Measurements from ENCODE around the gene CD52.

The CD52 gene

DNA sequence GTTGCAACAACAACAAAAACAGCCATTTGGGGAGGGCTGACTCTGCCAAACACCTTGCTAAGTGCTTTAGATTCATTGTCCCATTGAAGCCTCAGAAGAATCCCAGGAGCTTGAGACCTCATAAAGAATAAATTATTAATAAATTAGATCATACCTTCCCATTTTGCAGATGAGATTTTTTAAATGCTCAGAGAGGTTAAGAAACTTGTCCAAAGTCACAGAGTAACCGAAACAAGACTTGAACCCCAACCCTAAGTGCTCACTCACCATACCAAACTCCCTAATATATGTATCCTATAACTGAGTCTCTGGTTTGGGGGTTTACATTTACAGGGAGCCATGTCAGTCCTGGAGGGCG lies 32.6 kb downstream of the CD52 start:
- TF ChIP-seq, protein P1, sequence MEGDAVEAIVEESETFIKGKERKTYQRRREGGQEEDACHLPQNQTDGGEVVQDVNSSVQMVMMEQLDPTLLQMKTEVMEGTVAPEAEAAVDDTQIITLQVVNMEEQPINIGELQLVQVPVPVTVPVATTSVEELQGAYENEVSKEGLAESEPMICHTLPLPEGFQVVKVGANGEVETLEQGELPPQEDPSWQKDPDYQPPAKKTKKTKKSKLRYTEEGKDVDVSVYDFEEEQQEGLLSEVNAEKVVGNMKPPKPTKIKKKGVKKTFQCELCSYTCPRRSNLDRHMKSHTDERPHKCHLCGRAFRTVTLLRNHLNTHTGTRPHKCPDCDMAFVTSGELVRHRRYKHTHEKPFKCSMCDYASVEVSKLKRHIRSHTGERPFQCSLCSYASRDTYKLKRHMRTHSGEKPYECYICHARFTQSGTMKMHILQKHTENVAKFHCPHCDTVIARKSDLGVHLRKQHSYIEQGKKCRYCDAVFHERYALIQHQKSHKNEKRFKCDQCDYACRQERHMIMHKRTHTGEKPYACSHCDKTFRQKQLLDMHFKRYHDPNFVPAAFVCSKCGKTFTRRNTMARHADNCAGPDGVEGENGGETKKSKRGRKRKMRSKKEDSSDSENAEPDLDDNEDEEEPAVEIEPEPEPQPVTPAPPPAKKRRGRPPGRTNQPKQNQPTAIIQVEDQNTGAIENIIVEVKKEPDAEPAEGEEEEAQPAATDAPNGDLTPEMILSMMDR (IDR thresholded peaks at IDR 0.05; ENCODE audit: low read depth, low read length) = no peak
- DNase-seq (ENCODE audit: extremely low read depth, low read depth) = no peak

DNA sequence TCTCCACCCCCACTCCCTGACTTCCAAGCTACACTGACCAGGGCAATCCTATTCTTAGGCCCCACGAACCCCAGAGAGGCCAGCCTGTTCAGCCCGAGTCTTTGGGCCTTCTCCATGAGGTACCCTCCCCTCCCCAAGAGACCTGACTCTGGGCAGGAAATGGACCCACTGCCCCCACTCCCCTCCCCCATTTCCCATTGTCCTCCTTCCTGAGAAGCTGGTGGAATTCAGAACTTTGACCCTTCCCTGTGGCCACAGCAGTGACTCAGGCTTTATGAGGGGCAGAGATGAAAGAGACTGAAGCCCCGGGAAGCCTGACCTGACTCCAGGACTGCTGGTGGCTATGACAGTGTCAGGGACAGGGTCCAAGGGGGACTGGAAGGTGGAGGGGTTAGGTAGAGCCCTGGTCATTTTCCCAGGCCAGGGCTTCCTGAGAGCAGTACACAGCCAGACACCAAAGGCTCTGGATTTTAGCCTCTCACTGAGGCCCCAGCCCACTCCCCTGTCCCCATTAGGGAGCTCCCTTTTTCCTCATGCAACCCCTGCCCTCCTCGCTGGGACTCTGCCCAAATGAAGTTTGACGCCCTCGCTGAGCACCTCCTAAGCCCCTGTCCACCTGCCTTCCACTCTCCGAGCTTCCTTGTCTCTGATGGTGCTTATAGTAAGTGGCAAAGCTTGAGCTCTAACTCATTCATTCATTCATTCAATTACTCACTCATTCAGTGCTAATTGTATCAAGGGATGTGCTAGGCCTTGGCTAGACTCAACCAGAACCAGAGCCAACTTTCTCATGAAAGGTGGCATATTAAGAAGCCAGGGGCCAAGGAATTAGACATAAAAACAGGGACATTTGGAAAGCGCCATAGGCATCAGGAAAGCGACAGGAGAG lies 33.2 kb downstream of the CD52 start:
- DNase-seq (ENCODE audit: extremely low read depth, low read depth) = no peak
- TF ChIP-seq, protein P1 (IDR thresholded peaks at IDR 0.05; ENCODE audit: low read depth, low read length) = no peak

DNA sequence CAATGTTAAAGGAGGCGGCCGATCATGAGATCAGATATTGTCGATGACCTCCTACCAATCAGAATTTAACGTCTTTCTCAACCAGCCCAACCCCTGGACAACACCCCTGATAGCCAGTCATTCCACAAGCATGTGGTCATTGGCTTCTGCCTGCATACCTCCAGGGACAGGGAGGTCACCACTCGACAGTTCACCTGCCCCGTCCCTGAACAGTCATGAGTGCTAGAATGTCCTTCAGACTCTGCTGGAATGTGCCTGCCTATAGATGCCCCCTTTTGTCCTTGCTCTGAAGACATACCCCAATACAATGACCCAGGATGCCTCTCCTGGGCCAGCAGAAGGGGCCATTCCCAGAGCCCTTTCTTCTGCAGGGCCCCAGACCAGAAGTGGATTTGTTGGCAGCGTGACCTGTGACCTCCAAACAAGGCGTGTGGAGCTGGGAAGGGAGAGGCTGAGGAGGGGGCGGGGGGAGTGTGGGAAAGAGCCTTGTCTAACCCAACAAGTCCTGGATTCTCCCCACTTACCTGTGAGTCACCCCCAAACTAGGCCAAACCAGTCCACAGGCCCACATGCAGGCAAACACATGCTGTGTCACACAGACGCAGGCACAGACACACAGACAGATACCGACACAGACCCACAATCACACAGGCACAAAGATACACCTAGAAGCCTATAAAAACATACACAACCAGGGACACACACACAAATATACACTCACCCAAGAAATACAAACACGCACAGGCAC lies 34.0 kb downstream of the CD52 start:
- TF ChIP-seq, protein P1 (IDR thresholded peaks at IDR 0.05; ENCODE audit: low read depth, low read length) = no peak

DNA sequence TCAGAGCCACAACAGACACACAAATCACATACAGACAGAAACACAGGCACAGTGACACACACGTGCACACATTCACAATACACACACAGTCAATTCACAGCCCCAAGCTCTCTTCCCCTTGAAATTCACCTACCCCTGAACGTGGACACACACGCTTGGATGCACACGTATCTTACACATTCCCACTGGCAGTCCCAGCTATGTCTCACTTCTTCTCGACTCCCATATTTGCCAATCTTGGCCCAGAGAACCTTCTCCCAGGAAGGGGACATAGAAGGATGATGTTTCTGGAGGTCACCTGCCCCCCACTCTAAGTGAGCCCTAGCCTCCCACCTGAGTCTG lies 34.6 kb downstream of the CD52 start:
- no peak for DNase-seq (ENCODE audit: extremely low read depth, low read depth)
- TF ChIP-seq, protein P1 (IDR thresholded peaks at IDR 0.05; ENCODE audit: low read depth, low read length) = no peak

More for the DNA sequence above, 34.0 kb downstream of the CD52 start:
- no peak for DNase-seq (ENCODE audit: extremely low read depth, low read depth)

DNA sequence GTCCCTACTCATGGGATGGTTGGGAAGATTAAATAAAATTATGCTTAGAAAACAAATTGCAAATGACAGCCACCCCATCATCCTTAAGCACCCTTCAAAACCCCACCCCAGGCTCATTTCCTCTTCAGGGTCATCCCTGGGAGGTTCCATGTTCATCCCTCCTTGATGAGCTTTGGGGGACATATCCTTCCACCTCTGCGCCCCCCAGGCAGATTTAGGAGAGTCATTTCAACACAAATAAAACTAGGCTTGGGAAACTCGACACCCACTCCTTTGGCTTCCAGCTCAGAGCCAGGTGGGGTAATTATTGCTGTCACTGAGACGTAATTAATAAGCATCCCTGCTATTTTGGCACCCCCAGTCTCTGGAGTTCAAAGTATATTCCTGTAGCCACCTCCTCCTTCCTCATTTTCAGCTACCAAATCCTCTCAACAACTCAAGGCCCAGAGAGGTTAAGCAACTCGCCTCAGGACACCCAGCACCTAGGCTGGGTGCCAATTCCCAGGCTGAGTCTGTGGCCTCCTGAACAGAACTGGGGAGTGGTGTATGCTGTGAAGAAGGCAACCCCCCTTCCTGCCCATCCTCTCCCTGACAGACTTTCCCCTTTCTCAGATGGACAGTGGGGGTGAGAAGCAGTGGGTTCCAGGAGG lies 35.6 kb downstream of the CD52 start:
- TF ChIP-seq, protein P1 (IDR thresholded peaks at IDR 0.05; ENCODE audit: low read depth, low read length) = no peak
- DNase-seq (ENCODE audit: extremely low read depth, low read depth) = no peak

DNA sequence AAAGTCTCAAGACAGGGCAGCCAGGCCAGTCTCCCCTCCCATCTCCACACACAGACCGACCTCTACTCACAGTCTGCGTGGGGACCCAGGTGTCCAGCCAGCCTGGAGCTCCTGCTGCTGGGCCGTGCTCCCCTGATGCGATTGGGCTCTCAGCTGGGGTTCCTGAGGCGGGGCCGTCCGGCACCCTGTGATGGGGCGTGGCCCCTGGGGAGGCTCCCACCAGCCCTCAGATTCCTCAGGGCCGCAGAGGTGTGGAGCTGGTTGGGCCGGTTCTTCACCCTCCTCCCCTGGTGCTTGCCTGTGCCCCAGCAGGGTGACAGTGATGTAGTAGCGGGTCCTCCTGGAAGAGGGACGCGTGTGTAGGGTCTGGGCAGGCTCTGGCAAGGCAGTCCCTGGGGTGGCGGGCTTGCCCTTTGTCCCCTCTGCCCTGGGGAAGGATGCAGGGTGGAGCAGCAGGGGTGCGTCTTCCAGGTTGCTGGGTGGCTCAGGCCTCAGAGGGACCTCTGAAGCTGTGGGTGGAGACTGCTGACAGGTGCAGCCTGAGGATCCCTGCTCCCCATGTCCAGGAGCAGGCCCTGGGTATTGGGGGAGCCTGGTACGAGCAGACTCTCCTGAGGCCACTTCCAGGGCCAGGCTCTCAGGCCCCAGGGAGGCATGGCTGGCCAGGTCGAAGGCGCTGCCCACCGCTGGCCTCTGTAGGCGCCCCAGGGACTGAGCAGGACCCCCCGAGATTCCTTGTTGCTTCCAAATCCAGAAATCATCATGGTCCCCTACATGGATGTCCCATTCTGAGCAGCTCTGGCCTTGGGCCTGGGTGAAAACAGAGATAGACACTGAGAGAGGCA lies 36.4 kb downstream of the CD52 start, which contains the start of gene CRYBG2:
Gene CRYBG2, minus strand, starts transcription at position 155 of the 845 bp plus-strand sequence. CDS start 7,473 bp downstream, outside the sequence.
- TF ChIP-seq, protein P1 (IDR thresholded peaks at IDR 0.05; ENCODE audit: low read depth, low read length) = no peak
- no peak for DNase-seq (ENCODE audit: extremely low read depth, low read depth)
